ENCODE measurements around the gene DNAH3.

The DNAH3 gene

DNA sequence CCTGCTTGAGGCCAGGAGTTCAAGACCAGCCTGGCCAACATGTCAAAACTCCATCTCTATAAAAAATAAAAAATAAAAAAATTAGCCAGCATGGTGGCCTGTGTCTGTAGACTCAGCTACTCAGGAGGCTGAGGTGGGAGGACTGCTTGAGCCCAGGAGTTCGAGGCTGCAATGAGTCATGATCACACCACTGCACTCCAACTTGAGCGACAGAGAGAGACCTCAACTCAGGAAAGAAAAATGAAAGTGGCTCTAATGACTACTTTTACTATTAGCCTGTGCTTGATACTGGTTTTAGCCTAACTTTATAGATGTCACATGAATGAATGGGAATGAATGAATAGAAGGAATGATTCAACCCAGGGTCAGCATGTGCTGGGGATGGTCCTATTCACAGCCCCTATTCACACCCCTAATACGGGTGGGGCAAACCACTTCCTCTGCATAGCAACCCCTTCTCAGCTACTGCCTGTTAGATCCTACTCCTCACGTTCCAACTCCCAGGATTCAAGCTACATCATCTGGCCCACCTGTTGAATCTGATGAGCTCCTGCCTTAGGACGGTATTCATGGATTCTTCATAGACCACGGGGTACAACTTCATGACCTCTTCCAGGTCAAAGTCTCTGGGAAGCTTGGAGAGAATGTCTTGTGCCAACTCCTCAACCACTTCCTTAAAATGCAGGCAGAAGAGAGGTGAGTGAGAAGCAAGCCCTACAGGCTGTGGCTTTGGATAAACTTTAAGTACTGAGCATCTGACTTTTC lies 209.6 kb downstream of the DNAH3 start:
- no peak overlapping the region for H3K27ac ChIP-seq (ENCODE audit: low read depth, low read length, poor library complexity, severe bottlenecking)
- no peak overlapping the region for H3K4me3 ChIP-seq (ENCODE audit: low read depth, low read length, poor library complexity, severe bottlenecking)
- H3K9me2 ChIP-seq (ENCODE audit: low read depth, low read length), result no peaks in the 10 kb centered on the region
- H3K36me3 ChIP-seq (ENCODE audit: insufficient read depth, low read length), result no peaks in the 10 kb centered on the region
- no peaks in the 10 kb centered on the region for H3K4me1 ChIP-seq (ENCODE audit: insufficient read depth, low read length, severe bottlenecking)
- H2AFZ ChIP-seq (ENCODE audit: low read length), result no peak overlapping the region
- TF ChIP-seq EZH2 (IDR thresholded peaks at IDR 0.05; ENCODE audit: borderline replicate concordance, low read length) (no peak), CTCF (IDR thresholded peaks at IDR 0.05; ENCODE audit: low read length) (no peak)
- H3K9ac ChIP-seq (ENCODE audit: low read length), result no peak overlapping the region
- H3K4me2 ChIP-seq (ENCODE audit: low read length), result no peak overlapping the region
- no peaks in the 10 kb centered on the region for H4K20me1 ChIP-seq (ENCODE audit: insufficient read depth, low read length)
- no peaks in the 10 kb centered on the region; the same call in 1 of the 2 replicates for H3K27me3 ChIP-seq (ENCODE audit: insufficient read depth, low read length)
- H3F3A ChIP-seq (ENCODE audit: insufficient read depth, low read length), result no peaks in the 10 kb centered on the region
- no peaks in the 10 kb centered on the region for H3K9me3 ChIP-seq (ENCODE audit: low read length)
- no peaks in the 10 kb centered on the region for H3K79me2 ChIP-seq (ENCODE audit: insufficient read depth, low read length)

- Histone ChIP-seq H3K9me2 (ENCODE audit: low read depth, low read length) (no peaks in the 10 kb centered on the region), H3K9ac (ENCODE audit: low read length) (no peak overlapping the region), H3K27ac (ENCODE audit: low read depth, low read length, poor library complexity, severe bottlenecking) (no peak overlapping the region), H3K9me3 (ENCODE audit: low read length) (no peaks in the 10 kb centered on the region), H3K4me3 (ENCODE audit: low read depth, low read length, poor library complexity, severe bottlenecking) (no peak overlapping the region), H3K4me2 (ENCODE audit: low read length) (no peak overlapping the region), H4K20me1 (ENCODE audit: insufficient read depth, low read length) (no peaks in the 10 kb centered on the region), H3K79me2 (ENCODE audit: insufficient read depth, low read length) (no peaks in the 10 kb centered on the region), H3K27me3 (ENCODE audit: insufficient read depth, low read length) (no peaks in the 10 kb centered on the region; the same call in 1 of the 2 replicates), H2AFZ (ENCODE audit: low read length) (no peak overlapping the region), H3K4me1 (ENCODE audit: insufficient read depth, low read length, severe bottlenecking) (no peaks in the 10 kb centered on the region), H3F3A (ENCODE audit: insufficient read depth, low read length) (no peaks in the 10 kb centered on the region), H3K36me3 (ENCODE audit: insufficient read depth, low read length) (no peaks in the 10 kb centered on the region)
- no peak for TF ChIP-seq EZH2 (IDR thresholded peaks at IDR 0.05; ENCODE audit: borderline replicate concordance, low read length)
- TF ChIP-seq CTCF (IDR thresholded peaks at IDR 0.05; ENCODE audit: low read length), result no peak
Observed at GRCh38 chr16:20939611-20940010, 211.0 kb downstream of the DNAH3 start.

GRCh38 chr16:20938426-20938825 lies 212.2 kb downstream of the DNAH3 start:
- Histone ChIP-seq H4K20me1 (ENCODE audit: insufficient read depth, low read length) (no peaks in the 10 kb centered on the region), H2AFZ (ENCODE audit: low read length) (no peak overlapping the region), H3K4me3 (ENCODE audit: low read depth, low read length, poor library complexity, severe bottlenecking) (no peak overlapping the region), H3K9ac (ENCODE audit: low read length) (no peak overlapping the region), H3F3A (ENCODE audit: insufficient read depth, low read length) (no peaks in the 10 kb centered on the region), H3K36me3 (ENCODE audit: insufficient read depth, low read length) (no peaks in the 10 kb centered on the region), H3K9me3 (ENCODE audit: low read length) (no peaks in the 10 kb centered on the region), H3K27ac (ENCODE audit: low read depth, low read length, poor library complexity, severe bottlenecking) (no peak overlapping the region), H3K27me3 (ENCODE audit: insufficient read depth, low read length) (no peaks in the 10 kb centered on the region; the same call in 1 of the 2 replicates), H3K4me1 (ENCODE audit: insufficient read depth, low read length, severe bottlenecking) (no peaks in the 10 kb centered on the region), H3K79me2 (ENCODE audit: insufficient read depth, low read length) (no peaks in the 10 kb centered on the region), H3K4me2 (ENCODE audit: low read length) (no peak overlapping the region), H3K9me2 (ENCODE audit: low read depth, low read length) (no peaks in the 10 kb centered on the region)
- TF ChIP-seq CTCF (IDR thresholded peaks at IDR 0.05; ENCODE audit: low read length) (no peak), EZH2 (IDR thresholded peaks at IDR 0.05; ENCODE audit: borderline replicate concordance, low read length) (no peak)

All from OCI-LY1 (cell line).